ENCODE data around the gene ADGRB3. TPM values are rescaled to one million over a fixed set of nuclear protein-coding genes. Genes with fewer than 3 reads are reported as not detected.
"Not testable (repeated sequence)": the region's sequence is repeated elsewhere in the genome, so short reads cannot be mapped to it uniquely, and the experiment has no call there.

ADGRB3 gene
- total and polyA plus RNA-seq, 2 experiments from 2014 or later = not detected

DNA sequence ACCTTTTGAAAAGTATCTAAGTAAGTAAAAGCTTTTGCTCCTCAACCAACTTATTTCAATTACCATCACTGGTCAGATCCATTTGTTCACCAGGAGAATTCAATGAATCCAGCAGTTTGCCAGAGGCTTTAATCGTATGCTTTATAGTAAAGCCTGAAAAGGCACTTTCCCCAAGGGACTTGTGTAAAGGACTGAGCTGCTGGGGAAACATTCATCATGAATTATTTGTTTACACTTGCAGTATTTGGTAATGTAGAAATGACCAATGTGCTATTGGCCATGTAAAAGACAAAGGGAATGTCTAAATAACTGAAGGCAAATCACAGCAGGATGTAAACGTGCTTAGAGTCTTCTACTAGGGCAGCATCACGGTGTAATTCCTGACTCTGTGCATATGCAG is 471.4 kb downstream of the ADGRB3 start:
- no peaks in the 10 kb centered on the region for H3K4me1 ChIP-seq (ENCODE audit: insufficient read depth)
- no peaks in the 10 kb centered on the region for H4K20me1 ChIP-seq (ENCODE audit: insufficient read depth)
- no peaks in the 10 kb centered on the region for H3K9me3 ChIP-seq (ENCODE audit: low read depth)
- 14 to 24% methylated on average over 3 of the region's 3 CpGs for WGBS, 2 experiments (ENCODE audit: low coverage in 1 of 2, low lambda C conversion rate in 2 of 2, missing lambda C conversion rate in 2 of 2)
- H2AFZ ChIP-seq = no peak overlapping the region
- no peak overlapping the region for H3K4me3 ChIP-seq
- no peak for TF ChIP-seq EZH2 (IDR thresholded peaks at IDR 0.05; ENCODE audit: insufficient read depth, poor library complexity, severe bottlenecking)
- no peak for TF ChIP-seq EZH2phosphoT487 (IDR thresholded peaks at IDR 0.05; ENCODE audit: insufficient read depth, low read depth)
- H3F3A ChIP-seq (ENCODE audit: insufficient read depth) = no peaks in the 10 kb centered on the region
- no peak overlapping the region for H3K9ac ChIP-seq
- in situ Hi-C loops (cut with MboI) = no loop called here
- DNase-seq = no peak
- no peaks in the 10 kb centered on the region for H3K79me2 ChIP-seq (ENCODE audit: insufficient read depth)
- H3K27ac ChIP-seq = no peak overlapping the region
- H3K4me2 ChIP-seq (ENCODE audit: unreplicated experiment) = no peak overlapping the region
- no peaks in the 10 kb centered on the region for H3K9me2 ChIP-seq (ENCODE audit: insufficient read depth)
- no peaks in the 10 kb centered on the region for H3K36me3 ChIP-seq (ENCODE audit: low read depth)
- H3K27me3 ChIP-seq (replicated peaks; ENCODE audit: insufficient read depth) = no peaks in the 10 kb centered on the region

DNA sequence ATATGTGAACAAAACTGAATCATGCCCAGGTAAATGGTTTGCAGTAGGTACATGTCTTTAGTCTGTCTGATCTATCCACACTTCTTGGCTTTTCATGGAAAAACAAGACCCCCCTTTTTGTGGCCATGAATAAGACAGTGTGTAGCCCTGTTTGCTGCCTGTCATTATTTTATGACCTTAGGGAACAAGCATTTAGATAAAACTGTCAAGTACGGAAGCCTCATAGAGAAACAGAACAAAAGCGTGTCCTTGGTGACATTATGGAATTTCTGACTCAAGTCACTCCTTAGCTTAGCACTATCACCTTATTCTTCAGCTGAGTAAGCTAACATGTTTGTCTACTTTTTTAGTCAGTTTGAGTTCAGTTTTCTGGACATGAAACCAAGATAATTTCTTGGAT is 476.2 kb downstream of the ADGRB3 start:
- in situ Hi-C loops (cut with MboI) = no loop called here

GRCh38 chr6:69116658-69117057 is 481.6 kb downstream of the ADGRB3 start:
- no peaks in the 10 kb centered on the region for H3K27me3 ChIP-seq (replicated peaks; ENCODE audit: insufficient read depth)

More for the DNA sequence above, 476.2 kb downstream of the ADGRB3 start:
- DNase-seq = no peak
- Histone ChIP-seq H3K4me1 (ENCODE audit: insufficient read depth) (no peaks in the 10 kb centered on the region), H3K36me3 (ENCODE audit: low read depth) (no peaks in the 10 kb centered on the region), H3K4me3 (no peak overlapping the region), H3K9ac (no peak overlapping the region), H3K9me2 (ENCODE audit: insufficient read depth) (no peaks in the 10 kb centered on the region), H3K9me3 (ENCODE audit: low read depth) (no peaks in the 10 kb centered on the region), H3K27me3 (replicated peaks; ENCODE audit: insufficient read depth) (no peaks in the 10 kb centered on the region), H3F3A (ENCODE audit: insufficient read depth) (no peaks in the 10 kb centered on the region), H4K20me1 (ENCODE audit: insufficient read depth) (no peaks in the 10 kb centered on the region), H3K79me2 (ENCODE audit: insufficient read depth) (no peaks in the 10 kb centered on the region), H3K27ac (no peak overlapping the region), H3K4me2 (ENCODE audit: unreplicated experiment) (no peak overlapping the region), H2AFZ (no peak overlapping the region)
- 33% methylated on average over 2 of the region's 2 CpGs for WGBS, 2 experiments (ENCODE audit: low coverage in 1 of 2, low lambda C conversion rate in 2 of 2, missing lambda C conversion rate in 2 of 2)
- TF ChIP-seq EZH2phosphoT487 (IDR thresholded peaks at IDR 0.05; ENCODE audit: insufficient read depth, low read depth) (no peak), EZH2 (IDR thresholded peaks at IDR 0.05; ENCODE audit: insufficient read depth, poor library complexity, severe bottlenecking) (no peak)

DNA sequence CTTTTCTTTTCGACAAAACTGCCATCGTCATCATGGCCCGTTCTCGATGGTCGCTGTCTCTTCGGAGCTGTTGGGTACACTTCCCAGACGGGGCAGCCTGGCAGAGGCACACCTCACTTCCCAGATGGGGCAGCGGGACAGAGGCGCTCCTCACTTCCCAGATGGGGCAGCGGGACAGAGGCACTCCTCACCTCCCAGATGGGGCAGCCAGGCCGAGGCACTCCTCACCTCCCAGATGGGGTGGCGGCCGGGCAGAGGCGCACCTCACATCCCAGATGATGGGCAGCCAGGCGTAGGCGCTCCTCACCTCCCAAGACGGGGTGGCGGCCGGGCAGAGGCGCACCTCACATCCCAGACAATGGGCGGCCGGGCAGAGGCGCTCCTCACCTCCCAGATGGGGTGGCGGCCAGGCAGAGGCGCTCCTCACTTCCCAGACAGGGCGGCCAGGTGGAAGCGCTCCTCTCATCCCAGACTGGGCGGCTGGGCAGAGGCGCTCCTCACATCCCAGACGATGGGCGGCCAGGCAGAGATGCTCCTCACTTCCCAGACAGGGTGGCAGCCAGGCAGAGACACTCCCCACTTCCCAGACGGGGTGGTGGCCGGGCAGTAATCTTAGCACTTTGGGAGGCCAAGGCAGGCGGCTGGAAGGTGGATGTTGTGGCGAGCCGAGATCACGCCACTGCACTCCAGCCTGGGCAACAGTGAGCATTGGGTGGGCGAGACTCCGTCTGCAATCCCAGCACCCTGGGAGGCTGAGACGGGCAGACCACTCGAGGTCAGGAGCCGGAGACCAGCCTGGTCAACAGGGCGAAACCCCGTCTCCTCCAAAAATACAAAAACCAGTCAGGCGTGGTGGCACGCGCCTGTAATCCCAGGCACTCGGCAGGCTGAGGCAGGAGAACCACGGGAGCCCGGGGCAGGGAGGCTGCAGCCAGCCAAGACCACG is 486.7 kb downstream of the ADGRB3 start:
- H3K4me3 ChIP-seq; in situ Hi-C loops (cut with MboI); H3K36me3 ChIP-seq (ENCODE audit: low read depth); H2AFZ ChIP-seq; H3K9ac ChIP-seq; H3K79me2 ChIP-seq (ENCODE audit: insufficient read depth); H3K4me2 ChIP-seq (ENCODE audit: unreplicated experiment); H3K9me2 ChIP-seq (ENCODE audit: insufficient read depth); H3F3A ChIP-seq (ENCODE audit: insufficient read depth); H3K27ac ChIP-seq; DNase-seq; H3K9me3 ChIP-seq (ENCODE audit: low read depth); H4K20me1 ChIP-seq (ENCODE audit: insufficient read depth); H3K4me1 ChIP-seq (ENCODE audit: insufficient read depth); H3K27me3 ChIP-seq (replicated peaks; ENCODE audit: insufficient read depth): not testable (repeated sequence)
- 66 to 74% methylated on average over 35 to 51 of the region's 51 CpGs for WGBS, 2 experiments (ENCODE audit: low coverage in 1 of 2, low lambda C conversion rate in 2 of 2, missing lambda C conversion rate in 2 of 2)

More at GRCh38 chr6:69116658-69117057, 481.6 kb downstream of the ADGRB3 start:
- Histone ChIP-seq H3K27ac (no peak overlapping the region), H3F3A (ENCODE audit: insufficient read depth) (no peaks in the 10 kb centered on the region), H4K20me1 (ENCODE audit: insufficient read depth) (no peaks in the 10 kb centered on the region), H3K9ac (no peak overlapping the region), H3K4me2 (ENCODE audit: unreplicated experiment) (no peak overlapping the region), H2AFZ (no peak overlapping the region), H3K4me1 (ENCODE audit: insufficient read depth) (no peaks in the 10 kb centered on the region), H3K4me3 (no peak overlapping the region), H3K36me3 (ENCODE audit: low read depth) (no peaks in the 10 kb centered on the region), H3K9me2 (ENCODE audit: insufficient read depth) (no peaks in the 10 kb centered on the region), H3K79me2 (ENCODE audit: insufficient read depth) (no peaks in the 10 kb centered on the region), H3K9me3 (ENCODE audit: low read depth) (no peaks in the 10 kb centered on the region)
- in situ Hi-C loops (cut with MboI) = no loop called here
- WGBS, 2 experiments (ENCODE audit: low coverage in 1 of 2, low lambda C conversion rate in 2 of 2, missing lambda C conversion rate in 2 of 2) = 14 to 24% methylated on average over 2 of the region's 2 CpGs
- DNase-seq = no peak
- TF ChIP-seq EZH2phosphoT487 (IDR thresholded peaks at IDR 0.05; ENCODE audit: insufficient read depth, low read depth) = no peak
- no peak for TF ChIP-seq EZH2 (IDR thresholded peaks at IDR 0.05; ENCODE audit: insufficient read depth, poor library complexity, severe bottlenecking)
